SIG-M5 (cell line): ENCODE results near the gene PYGM.

Source experiments
- DNase-seq: peaks from one replicate; lab custom pipeline; 2025; lab: John Stamatoyannopoulos, UW

PYGM gene

GRCh38 chr11:64759722-64760719 lies at the start of gene PYGM:
PYGM (minus strand) TSS chr11:64759974; CDS start chr11:64759898, 76 bp downstream.
- DNase-seq, result no peak

- no peak for DNase-seq
Observed at GRCh38 chr11:64805481-64805880, 45.7 kb upstream of the PYGM start.

GRCh38 chr11:64804346-64805210 lies 44.8 kb upstream of the PYGM start:
- no peak for DNase-seq

- no peak for DNase-seq
Observed at GRCh38 chr11:64803846-64804345, 44.1 kb upstream of the PYGM start.

- DNase-seq, result no peak
Observed at GRCh38 chr11:64803158-64803845, 43.5 kb upstream of the PYGM start, which contains the start of gene MAP4K2. MAP4K2 (minus strand) TSS chr11:64803214; CDS start chr11:64803149, 65 bp downstream.

GRCh38 chr11:64802370-64803157 lies 42.8 kb upstream of the PYGM start:
- DNase-seq, result no peak

GRCh38 chr11:64801561-64802369 lies 42.0 kb upstream of the PYGM start:
- no peak for DNase-seq

GRCh38 chr11:64801158-64801464 lies 41.3 kb upstream of the PYGM start:
- no peak for DNase-seq

- DNase-seq, result no peak
Observed at GRCh38 chr11:64800303-64801157, 40.8 kb upstream of the PYGM start.

GRCh38 chr11:64799623-64800302 lies 40.0 kb upstream of the PYGM start:
- DNase-seq, result no peak

- DNase-seq, result no peak
Observed at GRCh38 chr11:64799256-64799622, 39.5 kb upstream of the PYGM start.

GRCh38 chr11:64796757-64797541 lies 37.2 kb upstream of the PYGM start:
- DNase-seq, result no peak

- no peak for DNase-seq
Observed at GRCh38 chr11:64796047-64796756, 36.4 kb upstream of the PYGM start.

- DNase-seq, result no peak
Observed at GRCh38 chr11:64794526-64794925, 34.8 kb upstream of the PYGM start.

- DNase-seq, result no peak
Observed at GRCh38 chr11:64793271-64794160, 33.7 kb upstream of the PYGM start.

- DNase-seq, result no peak
Observed at GRCh38 chr11:64792482-64792881, 32.7 kb upstream of the PYGM start.
